ENCODE measurements around the gene FUT3. TPM values are rescaled to one million over a fixed set of nuclear protein-coding genes. Genes with fewer than 3 reads are reported as not detected.

FUT3 gene
- total RNA-seq, 1 donor from 2014 or later: 0.84 TPM

- Histone ChIP-seq H3K4me3 (ENCODE audit: insufficient read depth, low read depth, low read length) (no peak overlapping the region), H4K20me1 (ENCODE audit: insufficient read depth, low read length) (no peaks in the 10 kb centered on the region), H3K79me2 (ENCODE audit: insufficient read depth, low read length) (no peaks in the 10 kb centered on the region), H3K4me2 (ENCODE audit: low read length) (no peak overlapping the region), H3K36me3 (ENCODE audit: insufficient read depth, low read length) (no peaks in the 10 kb centered on the region), H3K27ac (ENCODE audit: low read depth, low read length) (no peak overlapping the region), H3K4me1 (ENCODE audit: insufficient read depth, low read length) (peaks cover 7% of the 10 kb centered on the region), H3K9ac (ENCODE audit: low read length) (no peak overlapping the region), H3K27me3 (ENCODE audit: insufficient read depth, low read length) (peaks cover 3% of the 10 kb centered on the region), H2AFZ (ENCODE audit: low read depth, low read length) (no peak overlapping the region), H3K9me3 (ENCODE audit: insufficient read depth, low read depth, low read length) (no peaks in the 10 kb centered on the region)
- Mint-ChIP-seq H3K4me3 (ENCODE audit: unreplicated experiment) (no peak overlapping the region), H3K4me1 (ENCODE audit: low read depth, unreplicated experiment) (peaks cover 9% of the 10 kb centered on the region), H3K27ac (ENCODE audit: unreplicated experiment) (no peak overlapping the region), H3K9me3 (ENCODE audit: unreplicated experiment) (peaks cover 4% of the 10 kb centered on the region), H3K36me3 (ENCODE audit: low read depth, unreplicated experiment) (peaks cover 2% of the 10 kb centered on the region), H3K27me3 (ENCODE audit: low read depth, unreplicated experiment) (peaks cover 9% of the 10 kb centered on the region)
- TF ChIP-seq EZH2 (IDR thresholded peaks at IDR 0.05; ENCODE audit: insufficient read depth, low read length): no peak
- TF ChIP-seq, protein P1, sequence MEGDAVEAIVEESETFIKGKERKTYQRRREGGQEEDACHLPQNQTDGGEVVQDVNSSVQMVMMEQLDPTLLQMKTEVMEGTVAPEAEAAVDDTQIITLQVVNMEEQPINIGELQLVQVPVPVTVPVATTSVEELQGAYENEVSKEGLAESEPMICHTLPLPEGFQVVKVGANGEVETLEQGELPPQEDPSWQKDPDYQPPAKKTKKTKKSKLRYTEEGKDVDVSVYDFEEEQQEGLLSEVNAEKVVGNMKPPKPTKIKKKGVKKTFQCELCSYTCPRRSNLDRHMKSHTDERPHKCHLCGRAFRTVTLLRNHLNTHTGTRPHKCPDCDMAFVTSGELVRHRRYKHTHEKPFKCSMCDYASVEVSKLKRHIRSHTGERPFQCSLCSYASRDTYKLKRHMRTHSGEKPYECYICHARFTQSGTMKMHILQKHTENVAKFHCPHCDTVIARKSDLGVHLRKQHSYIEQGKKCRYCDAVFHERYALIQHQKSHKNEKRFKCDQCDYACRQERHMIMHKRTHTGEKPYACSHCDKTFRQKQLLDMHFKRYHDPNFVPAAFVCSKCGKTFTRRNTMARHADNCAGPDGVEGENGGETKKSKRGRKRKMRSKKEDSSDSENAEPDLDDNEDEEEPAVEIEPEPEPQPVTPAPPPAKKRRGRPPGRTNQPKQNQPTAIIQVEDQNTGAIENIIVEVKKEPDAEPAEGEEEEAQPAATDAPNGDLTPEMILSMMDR (IDR thresholded peaks at IDR 0.05; ENCODE audit: insufficient read depth, low read depth, low read length): no peak
- DNase-seq (ENCODE audit: low read depth) (no peak), FAIRE-seq (no peak)
Measured at GRCh38 chr19:5882421-5882968, 31.2 kb upstream of the FUT3 start.

- H3K4me1 Mint-ChIP-seq (ENCODE audit: low read depth, unreplicated experiment): peaks cover 9% of the 10 kb centered on the region
- Histone ChIP-seq H3K36me3 (ENCODE audit: insufficient read depth, low read length) (no peaks in the 10 kb centered on the region), H3K9me3 (ENCODE audit: insufficient read depth, low read depth, low read length) (no peaks in the 10 kb centered on the region), H3K4me3 (ENCODE audit: insufficient read depth, low read depth, low read length) (no peak overlapping the region), H4K20me1 (ENCODE audit: insufficient read depth, low read length) (no peaks in the 10 kb centered on the region), H3K4me2 (ENCODE audit: low read length) (no peak overlapping the region), H3K79me2 (ENCODE audit: insufficient read depth, low read length) (no peaks in the 10 kb centered on the region), H3K4me1 (ENCODE audit: insufficient read depth, low read length) (peaks cover 7% of the 10 kb centered on the region), H2AFZ (ENCODE audit: low read depth, low read length) (no peak overlapping the region), H3K27ac (ENCODE audit: low read depth, low read length) (no peak overlapping the region), H3K27me3 (ENCODE audit: insufficient read depth, low read length) (peaks cover 3% of the 10 kb centered on the region), H3K9ac (ENCODE audit: low read length) (no peak overlapping the region)
- TF ChIP-seq, protein P1 (IDR thresholded peaks at IDR 0.05; ENCODE audit: insufficient read depth, low read depth, low read length): no peak
- DNase-seq (ENCODE audit: low read depth) (no peak), FAIRE-seq (no peak)
- H3K9me3 Mint-ChIP-seq (ENCODE audit: unreplicated experiment): peaks cover 4% of the 10 kb centered on the region
- H3K27me3 Mint-ChIP-seq (ENCODE audit: low read depth, unreplicated experiment): peaks cover 8% of the 10 kb centered on the region
- H3K27ac Mint-ChIP-seq (ENCODE audit: unreplicated experiment): no peak overlapping the region
- peaks cover 2% of the 10 kb centered on the region for H3K36me3 Mint-ChIP-seq (ENCODE audit: low read depth, unreplicated experiment)
- H3K4me3 Mint-ChIP-seq (ENCODE audit: unreplicated experiment): no peak overlapping the region
Measured at GRCh38 chr19:5881543-5882299, 30.5 kb upstream of the FUT3 start.

DNA sequence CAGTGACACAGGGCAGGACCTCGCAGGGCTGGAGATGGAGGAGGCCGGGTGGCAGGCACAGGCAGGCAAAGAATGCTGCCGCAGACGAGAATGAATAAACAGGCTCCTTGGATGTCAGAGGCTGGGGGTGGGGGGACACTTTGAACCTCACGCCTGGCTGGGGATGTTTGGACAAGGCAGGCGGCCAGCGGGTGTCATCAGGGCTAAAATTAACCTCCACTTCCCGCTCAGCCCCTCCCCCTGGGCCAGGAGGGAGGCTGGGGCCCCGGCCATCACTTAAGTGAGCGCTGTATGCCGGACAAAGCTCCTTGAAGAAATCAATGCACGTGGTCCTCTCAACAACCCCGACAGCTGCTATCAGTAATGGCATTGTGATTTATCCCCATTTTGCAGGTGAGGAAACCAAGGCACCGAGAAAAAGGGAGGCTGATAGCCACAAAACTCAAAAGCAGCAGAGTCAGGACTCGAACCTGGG, 29.4 kb upstream of the FUT3 start:
- H3K27me3 ChIP-seq (ENCODE audit: insufficient read depth, low read length): peaks cover 3% of the 10 kb centered on the region
- no peak for TF ChIP-seq EZH2 (IDR thresholded peaks at IDR 0.05; ENCODE audit: insufficient read depth, low read length)
- TF ChIP-seq, protein P1 (IDR thresholded peaks at IDR 0.05; ENCODE audit: insufficient read depth, low read depth, low read length): no peak
- H3K4me2 ChIP-seq (ENCODE audit: low read length): peak overlapping the region; percentile 35
- Mint-ChIP-seq H3K4me3 (ENCODE audit: unreplicated experiment) (no peak overlapping the region), H3K27me3 (ENCODE audit: low read depth, unreplicated experiment) (peaks cover 6% of the 10 kb centered on the region), H3K27ac (ENCODE audit: unreplicated experiment) (no peak overlapping the region), H3K36me3 (ENCODE audit: low read depth, unreplicated experiment) (peaks cover 2% of the 10 kb centered on the region), H3K9me3 (ENCODE audit: unreplicated experiment) (peaks cover 4% of the 10 kb centered on the region), H3K4me1 (ENCODE audit: low read depth, unreplicated experiment) (peaks cover 9% of the 10 kb centered on the region)
- DNase-seq (ENCODE audit: low read depth) (peak; percentile 57), FAIRE-seq (no peak)
- H3K9ac ChIP-seq (ENCODE audit: low read length): no peak overlapping the region
- H3K9me3 ChIP-seq (ENCODE audit: insufficient read depth, low read depth, low read length): no peaks in the 10 kb centered on the region
- H3K4me3 ChIP-seq (ENCODE audit: insufficient read depth, low read depth, low read length): no peak overlapping the region
- no peaks in the 10 kb centered on the region for H3K36me3 ChIP-seq (ENCODE audit: insufficient read depth, low read length)
- H3K79me2 ChIP-seq (ENCODE audit: insufficient read depth, low read length): no peaks in the 10 kb centered on the region
- H3K27ac ChIP-seq (ENCODE audit: low read depth, low read length): no peak overlapping the region
- no peaks in the 10 kb centered on the region for H4K20me1 ChIP-seq (ENCODE audit: insufficient read depth, low read length)
- H3K4me1 ChIP-seq (ENCODE audit: insufficient read depth, low read length): peaks cover 7% of the 10 kb centered on the region
- H2AFZ ChIP-seq (ENCODE audit: low read depth, low read length): peak overlapping the region; percentile 41
